Neuronal stem cell (in vitro differentiated cells): Measurements from ENCODE around the gene MED4.

Experiments used
- DNase-seq: peaks from one replicate; pipeline ENCODE4 v3.0.0-alpha.2; 2013; ENCODE audit warnings: low spot score
- H2AFZ ChIP-seq: one replicate; pipeline ENCODE4 v1.6.1; 2013; ENCODE audit warnings: mild to moderate bottlenecking, low read length, inconsistent platforms
- H2AK5ac ChIP-seq: 2 replicates; pipeline ENCODE4 v1.6.1; 2013; ENCODE audit warnings: low read depth, mild to moderate bottlenecking, inconsistent platforms, low read length, moderate library complexity, mixed read lengths
- H2BK120ac ChIP-seq: 2 replicates; pipeline ENCODE4 v1.6.1; 2013; ENCODE audit warnings: low read depth, mild to moderate bottlenecking, inconsistent platforms, low read length, moderate library complexity, mixed read lengths
- H2BK12ac ChIP-seq: one replicate; pipeline ENCODE4 v1.6.1; 2013; ENCODE audit warnings: low read length, inconsistent platforms
- H2BK15ac ChIP-seq: 2 replicates; pipeline ENCODE4 v1.6.1; 2013; ENCODE audit warnings: mild to moderate bottlenecking, low read length, inconsistent platforms, mixed read lengths
- H2BK5ac ChIP-seq: one replicate; pipeline ENCODE4 v1.6.1; 2013; ENCODE audit warnings: inconsistent platforms, mild to moderate bottlenecking, low read length, moderate library complexity
- H3K14ac ChIP-seq: one replicate; pipeline ENCODE4 v1.6.1; 2013; ENCODE audit warnings: low read length, inconsistent platforms
- H3K18ac ChIP-seq: 2 replicates; pipeline ENCODE4 v1.6.1; 2013; ENCODE audit warnings: low read length, inconsistent platforms
- H3K23ac ChIP-seq: 2 replicates; pipeline ENCODE4 v1.6.1; 2013; ENCODE audit warnings: low read depth, mild to moderate bottlenecking, mixed read lengths, low read length, inconsistent platforms; ENCODE audit not compliant: poor library complexity
- H3K27ac ChIP-seq: replicated peaks from 3 replicates; pipeline ENCODE4 v1.5.1; 2013; ENCODE audit warnings: low read length, inconsistent platforms
- H3K27me3 ChIP-seq, 3 experiments: 2 replicates each; pipeline ENCODE4 v1.6.1; 2013; ENCODE audit warnings: low read length in 3 of 3, mild to moderate bottlenecking in 2 of 3, inconsistent platforms in 1 of 3, low read depth in 1 of 3, mixed read lengths in 1 of 3, moderate library complexity in 1 of 3; ENCODE audit not compliant: control insufficient read depth in 3 of 3, insufficient read depth in 3 of 3
- H3K36me3 ChIP-seq, 2 donors: replicated peaks in 1 of 2; 2 replicates each; pipeline ENCODE4 v1.6.1; 2013; ENCODE audit warnings: low read length in 2 of 2; ENCODE audit not compliant: control insufficient read depth in 2 of 2, insufficient read depth in 2 of 2
- H3K4ac ChIP-seq: 2 replicates; pipeline ENCODE4 v1.6.1; 2013; ENCODE audit warnings: inconsistent platforms, mild to moderate bottlenecking, low read length, moderate library complexity
- H3K4me1 ChIP-seq, 2 donors: 1 replicate in 1 of 2; 2 replicates in 1 of 2; pipeline ENCODE4 v1.6.1; 2013; ENCODE audit warnings: low read length in 2 of 2, low read depth in 1 of 2; ENCODE audit not compliant: control insufficient read depth in 2 of 2, insufficient read depth in 1 of 2
- H3K4me2 ChIP-seq: one replicate; pipeline ENCODE4 v1.6.1; 2013; ENCODE audit warnings: mild to moderate bottlenecking, low read length, inconsistent platforms; ENCODE audit not compliant: insufficient read depth, poor library complexity, severe bottlenecking
- H3K4me3 ChIP-seq, 2 donors: 2 replicates each; pipeline ENCODE4 v1.5.1; 2013; ENCODE audit warnings: low read length in 2 of 2, mild to moderate bottlenecking in 2 of 2, inconsistent platforms in 1 of 2, moderate library complexity in 1 of 2
- H3K79me1 ChIP-seq: one replicate; pipeline ENCODE4 v1.6.1; 2013; ENCODE audit warnings: low read depth, mild to moderate bottlenecking, inconsistent platforms, low read length, moderate library complexity
- H3K9ac ChIP-seq: one replicate; pipeline ENCODE4 v1.6.1; 2013; ENCODE audit warnings: mild to moderate bottlenecking, low read depth, low read length, inconsistent platforms; ENCODE audit not compliant: poor library complexity
- H3K9me3 ChIP-seq, 2 donors: replicated peaks in 1 of 2; 2 replicates each; pipeline versions ENCODE3 to v1.6.1; 2013; ENCODE audit warnings: low read length in 2 of 2, mild to moderate bottlenecking in 2 of 2, inconsistent platforms in 1 of 2, low read depth in 1 of 2, mixed read lengths in 1 of 2, moderate library complexity in 1 of 2; ENCODE audit not compliant: control insufficient read depth in 2 of 2, insufficient read depth in 1 of 2
- H4K8ac ChIP-seq: one replicate; pipeline ENCODE4 v1.6.1; 2013; ENCODE audit warnings: low read depth, mild to moderate bottlenecking, inconsistent platforms, low read length, moderate library complexity
- H4K91ac ChIP-seq: one replicate; pipeline ENCODE4 v1.6.1; 2013; ENCODE audit warnings: low read length, low read depth, mild to moderate bottlenecking, inconsistent platforms; ENCODE audit not compliant: poor library complexity
- WGBS, 2 donors: extraction: QIAGEN DNeasy Blood & Tissue Kit; methylation state at CpG; one replicate each; pipeline ENCODE4 v1.1.7; 2013; ENCODE audit warnings: missing lambda C conversion rate in 2 of 2, mixed read lengths in 1 of 2; ENCODE audit not compliant: insufficient read length in 2 of 2, insufficient replicate concordance in 1 of 2; ENCODE audit errors: extremely low coverage in 2 of 2; 5-methylcytosine and 5-hydroxymethylcytosine counted together

MED4 gene

GRCh38 chr13:48123812-48124211 is 28.9 kb upstream of the MED4 start:
- Histone ChIP-seq H2BK15ac (no peak overlapping the region), H3K14ac (no peak overlapping the region), H3K27ac (no peak overlapping the region), H4K91ac (no peak overlapping the region), H3K18ac (no peak overlapping the region), H2AK5ac (no peak overlapping the region), H3K23ac (no peak overlapping the region), H3K4me2 (no peak overlapping the region), H3K79me1 (no peaks in the 10 kb centered on the region), H2BK120ac (no peak overlapping the region), H3K36me3 (no peaks in the 10 kb centered on the region), H3K27me3 (peaks cover 0 to 4% (median 0%) of the 10 kb centered on the region in 3 experiments), H3K4me1 (no peaks in the 10 kb centered on the region), H3K4ac (no peak overlapping the region), H3K4me3 (no peak overlapping the region), H2BK12ac (no peak overlapping the region), H2AFZ (no peak overlapping the region), H2BK5ac (no peak overlapping the region), H3K9me3 (no peaks in the 10 kb centered on the region), H3K9ac (no peak overlapping the region), H4K8ac (no peak overlapping the region)
- DNase-seq: no peak
- WGBS, 2 donors: no CpG with 5 or more reads among the region's 8 CpGs

- no CpG with 5 or more reads among the region's 4 CpGs for WGBS, 2 donors
- Histone ChIP-seq H2AK5ac (no peak overlapping the region), H3K4me3 (no peak overlapping the region), H3K79me1 (no peaks in the 10 kb centered on the region), H3K23ac (no peak overlapping the region), H4K91ac (no peak overlapping the region), H3K36me3 (no peaks in the 10 kb centered on the region), H2BK15ac (no peak overlapping the region), H3K18ac (no peak overlapping the region), H3K14ac (no peak overlapping the region), H3K9ac (no peak overlapping the region), H3K4me2 (no peak overlapping the region), H3K4ac (no peak overlapping the region), H3K9me3 (no peaks in the 10 kb centered on the region), H3K4me1 (no peaks in the 10 kb centered on the region), H2BK120ac (no peak overlapping the region), H2AFZ (no peak overlapping the region), H2BK5ac (no peak overlapping the region), H4K8ac (no peak overlapping the region), H3K27me3 (peaks cover 0 to 6% (median 0%) of the 10 kb centered on the region in 3 experiments), H3K27ac (no peak overlapping the region), H2BK12ac (no peak overlapping the region)
- DNase-seq: no peak
Observed at GRCh38 chr13:48121733-48122132, 26.8 kb upstream of the MED4 start.

- no peak overlapping the region for H2AK5ac ChIP-seq
- WGBS, 2 donors: no CpG with 5 or more reads among the region's 3 CpGs
- no peak overlapping the region for H3K4me2 ChIP-seq
- H2BK120ac ChIP-seq: no peak overlapping the region
- H4K91ac ChIP-seq: no peak overlapping the region
- no peaks in the 10 kb centered on the region for H3K9me3 ChIP-seq
- H3K4me1 ChIP-seq: no peaks in the 10 kb centered on the region
- H3K14ac ChIP-seq: no peak overlapping the region
- DNase-seq: no peak
- H2BK12ac ChIP-seq: no peak overlapping the region
- no peak overlapping the region for H2AFZ ChIP-seq
- peaks cover 0 to 6% (median 0%) of the 10 kb centered on the region in 3 experiments for H3K27me3 ChIP-seq
- H2BK15ac ChIP-seq: no peak overlapping the region
- no peak overlapping the region for H3K27ac ChIP-seq
- H3K4ac ChIP-seq: no peak overlapping the region
- H2BK5ac ChIP-seq: no peak overlapping the region
- H3K4me3 ChIP-seq: no peak overlapping the region
- no peak overlapping the region for H4K8ac ChIP-seq
- no peaks in the 10 kb centered on the region for H3K36me3 ChIP-seq
- H3K23ac ChIP-seq: no peak overlapping the region
- no peaks in the 10 kb centered on the region for H3K79me1 ChIP-seq
- H3K9ac ChIP-seq: no peak overlapping the region
- no peak overlapping the region for H3K18ac ChIP-seq
Observed at GRCh38 chr13:48120241-48120640, 25.3 kb upstream of the MED4 start.

GRCh38 chr13:48118030-48118429 is 23.1 kb upstream of the MED4 start:
- Histone ChIP-seq H2AFZ (no peak overlapping the region), H4K91ac (no peak overlapping the region), H3K23ac (no peak overlapping the region), H2BK5ac (no peak overlapping the region), H3K4me3 (no peak overlapping the region), H4K8ac (no peak overlapping the region), H3K9me3 (no peaks in the 10 kb centered on the region), H2AK5ac (no peak overlapping the region), H3K18ac (no peak overlapping the region), H2BK12ac (no peak overlapping the region), H2BK15ac (no peak overlapping the region), H3K79me1 (no peaks in the 10 kb centered on the region), H3K36me3 (no peaks in the 10 kb centered on the region), H3K4ac (no peak overlapping the region), H3K4me2 (no peak overlapping the region), H3K14ac (no peak overlapping the region), H2BK120ac (no peak overlapping the region), H3K9ac (no peak overlapping the region), H3K27me3 (peaks cover 0 to 6% (median 0%) of the 10 kb centered on the region in 3 experiments), H3K27ac (no peak overlapping the region), H3K4me1 (no peaks in the 10 kb centered on the region)
- DNase-seq: no peak
- WGBS, 2 donors: no CpG with 5 or more reads among the region's 5 CpGs
